H1 (cell line): Measurements from ENCODE around the gene FASN. TPM values are rescaled to one million over a fixed set of nuclear protein-coding genes. Genes with fewer than 3 reads are reported as not detected.

Source experiments
- CTCF ChIA-PET: fragments of 300-600 bp; sonication (Branson Sonifier 250); formaldehyde crosslinking; loops from one replicate; lab custom pipeline; 2021; ENCODE audit not compliant: partially characterized antibody; lab: Charles Lee
- POLR2A ChIA-PET: fragments of 300-600 bp; sonication (Branson Sonifier 250); formaldehyde crosslinking; loops from one replicate; lab custom pipeline; 2021; ENCODE audit warnings: inconsistent platforms; ENCODE audit not compliant: partially characterized antibody; lab: Charles Lee
- DNase-seq, 2 experiments: peaks; one replicate each; pipeline versions ENCODE4 v3.0.0 to v3.0.0-alpha.2; 2010 to 2022; ENCODE audit warnings: low spot score in 2 of 2, low read depth in 1 of 2, mixed read lengths in 1 of 2
- FAIRE-seq: peaks from 2 replicates; lab custom pipeline; 2011; peaks lifted over from hg19 to GRCh38; lab: Jason Lieb, UNC
- H2AFZ ChIP-seq: 2 replicates; pipeline ENCODE4 v1.8.1; 2012; ENCODE audit warnings: low read length, inconsistent platforms
- H2AK5ac ChIP-seq: 2 replicates; pipeline ENCODE4 v1.6.1; 2013; ENCODE audit warnings: low read depth, low read length
- H2BK120ac ChIP-seq: replicated peaks from 2 replicates; pipeline ENCODE3; 2013; ENCODE audit warnings: low read depth, low read length, inconsistent platforms
- H2BK12ac ChIP-seq: 2 replicates; pipeline ENCODE4 v1.6.1; 2013; ENCODE audit warnings: low read depth, low read length
- H2BK15ac ChIP-seq: 2 replicates; pipeline ENCODE4 v1.6.1; 2013; ENCODE audit warnings: low read length
- H2BK20ac ChIP-seq: 2 replicates; pipeline ENCODE4 v1.6.1; 2013; ENCODE audit warnings: low read length
- H2BK5ac ChIP-seq: 2 replicates; pipeline ENCODE4 v1.6.1; 2013; ENCODE audit warnings: low read depth, low read length
- H3K14ac ChIP-seq: 2 replicates; pipeline ENCODE4 v1.6.1; 2013; ENCODE audit warnings: inconsistent platforms; ENCODE audit not compliant: insufficient read length
- H3K18ac ChIP-seq: 2 replicates; pipeline ENCODE4 v1.6.1; 2013; ENCODE audit warnings: low read length; ENCODE audit errors: extremely low read depth
- H3K23ac ChIP-seq: 2 replicates; pipeline ENCODE4 v1.6.1; 2013; ENCODE audit warnings: inconsistent platforms; ENCODE audit not compliant: insufficient read length
- H3K23me2 ChIP-seq: 2 replicates; pipeline ENCODE4 v1.6.1; 2013; ENCODE audit warnings: low read depth, low read length
- H3K27ac ChIP-seq: 2 replicates; pipeline ENCODE4 v1.6.1; 2011; ENCODE audit warnings: low read depth, low read length, inconsistent platforms
- H3K27me3 ChIP-seq, 4 experiments: replicated peaks in 1 of 4; 1 replicate in 1 of 4; 2 replicates in 3 of 4; pipeline versions ENCODE4 v1.6.1 to v1.8.1; 2011 to 2013; ENCODE audit warnings: low read length in 3 of 4, mild to moderate bottlenecking in 3 of 4, inconsistent platforms in 2 of 4, mixed read lengths in 2 of 4, moderate library complexity in 1 of 4; ENCODE audit not compliant: control insufficient read depth in 3 of 4, insufficient read depth in 3 of 4; ENCODE audit errors: extremely low read depth in 1 of 4
- H3K36me3 ChIP-seq, 4 experiments: 2 replicates each; pipeline versions ENCODE4 v1.6.1 to v1.8.1; 2011 to 2013; ENCODE audit warnings: mild to moderate bottlenecking in 4 of 4, low read length in 3 of 4, moderate library complexity in 2 of 4, control low read depth in 1 of 4, inconsistent platforms in 1 of 4; ENCODE audit not compliant: insufficient read depth in 4 of 4, control insufficient read depth in 2 of 4
- H3K4ac ChIP-seq: replicated peaks from 2 replicates; pipeline ENCODE3; 2013; ENCODE audit warnings: low read length, low read depth, mixed read lengths, inconsistent platforms; ENCODE audit not compliant: insufficient read length
- H3K4me1 ChIP-seq, 4 experiments: replicated peaks in 1 of 4; 1 replicate in 1 of 4; 2 replicates in 3 of 4; pipeline versions ENCODE4 v1.6.1 to v1.8.1; 2011 to 2013; ENCODE audit warnings: low read length in 3 of 4, inconsistent platforms in 2 of 4, mixed read lengths in 1 of 4; ENCODE audit not compliant: insufficient read depth in 4 of 4, control insufficient read depth in 3 of 4
- H3K4me2 ChIP-seq, 2 experiments: 2 replicates each; pipeline versions ENCODE4 v1.6.1 to v1.8.1; 2011 to 2013; ENCODE audit warnings: low read depth in 2 of 2, low read length in 2 of 2, control low read depth in 1 of 2, inconsistent platforms in 1 of 2, mild to moderate bottlenecking in 1 of 2; ENCODE audit not compliant: insufficient read depth in 1 of 2
- H3K4me3 ChIP-seq, 4 experiments: fragments of 200-600, 300-600 bp in 1 of 4; sonication (generic), shearing (Covaris generic), sonication (Bioruptor Twin) in 1 of 4; 2 replicates each; pipeline versions ENCODE4 v1.5.1 to v1.8.1; 2011 to 2016; ENCODE audit warnings: low read length in 4 of 4, low read depth in 3 of 4, control low read depth in 2 of 4, inconsistent platforms in 2 of 4, mild to moderate bottlenecking in 2 of 4, mixed read lengths in 1 of 4, moderate library complexity in 1 of 4; ENCODE audit not compliant: insufficient read depth in 2 of 4; ENCODE audit errors: extremely low read depth in 1 of 4
- H3K56ac ChIP-seq: replicated peaks from 2 replicates; pipeline ENCODE3; 2013; ENCODE audit warnings: low read depth, mild to moderate bottlenecking, mixed read lengths, low read length, inconsistent platforms; ENCODE audit not compliant: insufficient read length
- H3K79me1 ChIP-seq: 2 replicates; pipeline ENCODE4 v1.6.1; 2013; ENCODE audit warnings: low read depth, low read length, control low read depth
- H3K79me2 ChIP-seq, 2 experiments: 2 replicates each; pipeline versions ENCODE4 v1.6.1 to v1.8.1; 2012 to 2013; ENCODE audit warnings: low read length in 2 of 2, mild to moderate bottlenecking in 2 of 2, inconsistent platforms in 1 of 2; ENCODE audit not compliant: insufficient read depth in 2 of 2, control insufficient read depth in 1 of 2
- H3K9ac ChIP-seq, 4 experiments: replicated peaks in 1 of 4; 1 replicate in 1 of 4; 2 replicates in 3 of 4; pipeline versions ENCODE4 v1.6.1 to v1.8.1; 2011 to 2013; ENCODE audit warnings: low read depth in 3 of 4, low read length in 3 of 4, control low read depth in 2 of 4, mild to moderate bottlenecking in 2 of 4, moderate library complexity in 2 of 4, inconsistent platforms in 1 of 4; ENCODE audit errors: extremely low read depth in 1 of 4
- H3K9me3 ChIP-seq, 2 experiments: 2 replicates each; pipeline versions ENCODE4 v1.6.1 to v1.8.1; 2012 to 2013; ENCODE audit warnings: mild to moderate bottlenecking in 2 of 2, moderate library complexity in 2 of 2, control low read depth in 1 of 2, inconsistent platforms in 1 of 2, low read depth in 1 of 2, low read length in 1 of 2, mixed read lengths in 1 of 2; ENCODE audit not compliant: insufficient read depth in 2 of 2
- H4K20me1 ChIP-seq, 2 experiments: replicated peaks in 1 of 2; 2 replicates each; pipeline versions ENCODE3 to v1.8.1; 2011 to 2013; ENCODE audit warnings: inconsistent platforms in 2 of 2, low read length in 2 of 2, mild to moderate bottlenecking in 1 of 2; ENCODE audit not compliant: insufficient read depth in 2 of 2, control insufficient read depth in 1 of 2
- H4K5ac ChIP-seq: 2 replicates; pipeline ENCODE4 v1.6.1; 2013; ENCODE audit warnings: low read length, low read depth, mixed read lengths, inconsistent platforms; ENCODE audit not compliant: insufficient read length
- H4K8ac ChIP-seq: 2 replicates; pipeline ENCODE4 v1.8.0; 2013; ENCODE audit warnings: mild to moderate bottlenecking, moderate library complexity, low read length, inconsistent platforms; ENCODE audit not compliant: insufficient read depth; ENCODE audit errors: extremely low read depth
- H4K91ac ChIP-seq: replicated peaks from 2 replicates; pipeline ENCODE3; 2013; ENCODE audit warnings: low read length, mixed read lengths, inconsistent platforms; ENCODE audit not compliant: insufficient read length
- ATF3 ChIP-seq: IDR thresholded peaks from 2 replicates; pipeline ENCODE4 v1.6.1; 2011; ENCODE audit warnings: low read depth, mild to moderate bottlenecking, low read length; ENCODE audit not compliant: insufficient read depth
- CTBP2 ChIP-seq: IDR thresholded peaks from 2 replicates; pipeline ENCODE4 v1.7.0; 2011; ENCODE audit warnings: borderline replicate concordance, mild to moderate bottlenecking, moderate library complexity, mixed read lengths, low read length; ENCODE audit not compliant: insufficient read depth, insufficient read length
- E2F6 ChIP-seq: IDR thresholded peaks from 2 replicates; pipeline ENCODE4 v1.6.1; 2012; ENCODE audit warnings: inconsistent platforms
- TCF12 ChIP-seq: IDR thresholded peaks from 2 replicates; pipeline ENCODE4 v1.6.1; 2011; ENCODE audit warnings: low read depth, mild to moderate bottlenecking, low read length
- WGBS, 2 experiments: shearing (Covaris generic) in 1 of 2; methylation state at CpG; one replicate each; pipeline versions ENCODE4 v1.1.6 to v1.1.7; 2013 to 2015; ENCODE audit warnings: low lambda C conversion rate in 2 of 2, mixed read lengths in 2 of 2, inconsistent platforms in 1 of 2, low coverage in 1 of 2, missing lambda C conversion rate in 1 of 2; ENCODE audit not compliant: insufficient replicate concordance in 2 of 2, insufficient coverage in 1 of 2, insufficient read length in 1 of 2; ENCODE audit errors: extremely low coverage in 1 of 2, missing lambda C conversion rate in 1 of 2; 5-methylcytosine and 5-hydroxymethylcytosine counted together
- polyA plus RNA-seq, 7 experiments: library from polyadenylated mRNA; depleted of rRNA in 3 of 7; stranded (reverse) in 5 of 7; unstranded in 2 of 7; fragments of >200 nt in 5 of 7; fragments of 200-250 nt in 2 of 7; gene quantifications; 1 replicate in 5 of 7; 2 replicates in 1 of 7; 4 replicates in 1 of 7; pipeline versions ENCODE4 v1.2.1 to v1.2.3, GENCODE V29; 2011 to 2013; ENCODE audit warnings: missing spikeins in 2 of 7, mixed read lengths in 2 of 7
- total RNA-seq: library from RNA; stranded (reverse); fragmentation: NEBNext Ultra II Directional; extraction: Animal tissue kit (Norgen Biotek cat#: 25700); gene quantifications from 2 replicates; pipeline ENCODE4 v1.2.1, GENCODE V29; 2021
- TF ChIP-seq, protein P1 (sequence below), 3 experiments: IDR thresholded peaks; 1 replicate in 2 of 3; 2 replicates in 1 of 3; pipeline versions ENCODE4 v1.5.1 to v1.6.1; 2011; ENCODE audit warnings: low read length in 3 of 3, mild to moderate bottlenecking in 3 of 3, inconsistent platforms in 2 of 3, low read depth in 1 of 3, moderate library complexity in 1 of 3; ENCODE audit not compliant: insufficient read depth in 1 of 3; ENCODE audit errors: control extremely low read depth in 1 of 3

The FASN gene
- total and polyA plus RNA-seq, 2 of the 8 experiments (the other 6 are each of a cell fraction or from before 2014, with no cell fraction given) = 143 to 561 TPM

GRCh38 chr17:82110298-82110697 is 12.3 kb upstream of the FASN start:
- Histone ChIP-seq H3K9me3 (no peaks in the 10 kb centered on the region), H4K8ac (no peak overlapping the region), H3K23me2 (no peaks in the 10 kb centered on the region), H3K56ac (no peak overlapping the region), H3K23ac (no peak overlapping the region), H3K4me2 (no peak overlapping the region), H2BK20ac (no peak overlapping the region), H2AK5ac (no peak overlapping the region), H2BK120ac (no peak overlapping the region), H2AFZ (no peak overlapping the region), H4K91ac (no peak overlapping the region), H3K4me1 (peaks cover 0 to 15% (median 13%) of the 10 kb centered on the region in 4 experiments; a peak in 5 of 7 replicates), H4K20me1 (peaks cover 0 to 3% of the 10 kb centered on the region in 2 experiments), H3K4me3 (no peak overlapping the region), H3K9ac (no peak overlapping the region), H3K18ac (no peak overlapping the region), H3K36me3 (no peaks in the 10 kb centered on the region), H2BK12ac (no peak overlapping the region), H4K5ac (no peak overlapping the region), H3K14ac (no peak overlapping the region), H3K79me2 (no peaks in the 10 kb centered on the region), H3K27ac (no peak overlapping the region), H2BK15ac (no peak overlapping the region), H2BK5ac (no peak overlapping the region), H3K27me3 (peaks cover 0 to 4% (median 0%) of the 10 kb centered on the region in 4 experiments; a peak in 2 of 7 replicates), H3K4ac (no peak overlapping the region), H3K79me1 (no peaks in the 10 kb centered on the region)
- no peak for DNase-seq
- no peak for FAIRE-seq
- ChIA-PET POLR2A (interaction anchor here (2.6 kb wide), 1 partner anchor 12 kb away, joined by 11 read pairs; the partner anchor contains the start of gene FASN), CTCF (interaction anchor here (1.5 to 2.1 kb wide), 3 partner anchors 11 to 80 kb away, joined by 6 read pairs; no protein-coding TSS in a partner anchor)
- no peak for TF ChIP-seq CTBP2
- TF ChIP-seq E2F6 = no peak
- TF ChIP-seq, protein P1, sequence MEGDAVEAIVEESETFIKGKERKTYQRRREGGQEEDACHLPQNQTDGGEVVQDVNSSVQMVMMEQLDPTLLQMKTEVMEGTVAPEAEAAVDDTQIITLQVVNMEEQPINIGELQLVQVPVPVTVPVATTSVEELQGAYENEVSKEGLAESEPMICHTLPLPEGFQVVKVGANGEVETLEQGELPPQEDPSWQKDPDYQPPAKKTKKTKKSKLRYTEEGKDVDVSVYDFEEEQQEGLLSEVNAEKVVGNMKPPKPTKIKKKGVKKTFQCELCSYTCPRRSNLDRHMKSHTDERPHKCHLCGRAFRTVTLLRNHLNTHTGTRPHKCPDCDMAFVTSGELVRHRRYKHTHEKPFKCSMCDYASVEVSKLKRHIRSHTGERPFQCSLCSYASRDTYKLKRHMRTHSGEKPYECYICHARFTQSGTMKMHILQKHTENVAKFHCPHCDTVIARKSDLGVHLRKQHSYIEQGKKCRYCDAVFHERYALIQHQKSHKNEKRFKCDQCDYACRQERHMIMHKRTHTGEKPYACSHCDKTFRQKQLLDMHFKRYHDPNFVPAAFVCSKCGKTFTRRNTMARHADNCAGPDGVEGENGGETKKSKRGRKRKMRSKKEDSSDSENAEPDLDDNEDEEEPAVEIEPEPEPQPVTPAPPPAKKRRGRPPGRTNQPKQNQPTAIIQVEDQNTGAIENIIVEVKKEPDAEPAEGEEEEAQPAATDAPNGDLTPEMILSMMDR (IDR thresholded peaks at IDR 0.05; ENCODE audit: control extremely low read depth in 1 of 3, insufficient read depth in 1 of 3, low read depth in 1 of 3, low read length in 3 of 3) = no peak
- no peak for TF ChIP-seq ATF3
- TF ChIP-seq TCF12 = no peak
- 92% methylated on average over 3 of the region's 3 CpGs; no CpG with 5 or more reads in 1 of the 2 experiments for WGBS, 2 experiments
